Activated naive CD8-positive, alpha-beta T cell treated with anti-CD3 and anti-CD28 coated beads, Interleukin-2, amount 50 U/mL, for 16 hours (primary cell): ENCODE measurements around the gene FAM72C.
"Not testable (repeated sequence)": the region's sequence is repeated elsewhere in the genome, so short reads cannot be mapped to it uniquely, and the experiment has no call there.

Experiments
- DNase-seq: peaks from one replicate; pipeline ENCODE4 v3.0.0-alpha.2; 2020; ENCODE audit warnings: low read depth, low spot score

FAM72C gene

DNA sequence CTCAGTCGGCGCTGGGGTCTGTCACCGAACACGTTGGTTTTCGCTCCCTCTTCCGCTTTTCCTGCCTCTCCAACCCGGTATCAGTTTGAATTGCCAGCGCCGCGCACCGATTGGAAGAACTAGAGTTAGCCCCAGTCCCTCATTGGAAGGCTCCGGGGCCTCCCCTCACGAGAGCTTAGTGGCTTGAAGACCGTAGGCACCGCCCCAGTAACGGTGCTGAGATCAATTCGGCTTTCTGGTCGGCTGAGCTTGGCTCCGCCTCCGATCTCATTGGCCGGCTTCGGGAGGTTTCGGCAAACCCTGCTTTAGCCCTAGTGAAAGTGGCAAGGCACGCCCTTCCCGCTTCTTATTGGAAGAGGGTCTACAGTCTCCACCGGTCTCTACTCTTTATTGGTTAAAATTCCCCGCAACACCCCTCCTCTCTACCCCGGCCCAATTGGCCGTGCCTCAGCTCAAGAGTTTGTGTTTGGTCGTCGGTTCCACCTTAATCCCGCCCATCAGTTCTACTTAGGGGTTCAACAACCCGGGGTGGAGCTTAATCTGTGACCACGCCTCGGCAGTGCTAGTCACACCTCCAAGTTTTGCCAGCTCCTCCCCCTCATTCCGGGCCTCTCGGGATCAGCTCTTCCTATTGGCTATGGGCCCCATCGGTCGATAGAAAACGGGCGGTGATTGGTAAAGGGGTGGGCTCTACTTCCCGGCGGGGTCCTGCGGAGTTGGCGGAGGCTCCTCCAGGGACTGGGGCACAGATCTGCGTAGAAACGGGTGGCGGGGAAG, at the start of gene FAM72C:
TSS of gene FAM72C (minus strand) at position 63 of the 777 bp plus-strand sequence. CDS start 845 bp downstream, outside the sequence.
- not testable (repeated sequence) for DNase-seq

DNA sequence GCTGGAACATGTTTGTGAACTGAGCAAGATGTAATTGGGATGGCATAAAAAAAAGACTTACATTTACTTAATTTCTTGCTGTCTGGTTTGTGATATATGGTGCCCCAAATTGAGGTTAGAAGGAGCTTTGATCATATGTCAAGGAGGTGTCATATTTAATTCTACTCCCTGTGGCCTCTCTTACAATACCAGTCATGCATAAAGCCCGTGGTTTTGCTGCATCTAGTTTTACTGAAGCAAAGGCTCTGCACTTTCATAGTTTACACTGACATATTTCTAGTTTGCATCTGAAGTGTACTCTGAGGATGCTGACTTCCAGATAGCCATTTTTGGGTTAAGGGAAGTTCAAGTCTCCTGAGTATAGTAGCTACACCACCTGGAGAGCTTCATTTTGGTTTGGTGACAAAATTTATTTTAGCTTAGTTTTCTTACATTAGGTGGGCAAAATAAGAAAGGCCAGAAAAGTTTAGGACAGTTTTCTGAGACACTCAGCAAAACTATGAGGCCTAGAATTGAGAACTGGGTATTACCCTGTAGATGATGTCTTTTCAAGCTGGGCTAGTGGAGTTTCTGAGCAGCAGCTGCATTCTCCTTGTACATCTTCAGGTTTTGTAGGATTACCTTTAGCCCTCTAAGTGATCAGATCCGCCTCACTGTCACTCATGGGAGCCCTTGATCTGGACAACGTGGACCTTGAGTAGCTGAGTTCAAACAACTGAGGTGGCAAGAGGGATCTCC, 48.4 kb upstream of the FAM72C start:
- DNase-seq: not testable (repeated sequence)

DNA sequence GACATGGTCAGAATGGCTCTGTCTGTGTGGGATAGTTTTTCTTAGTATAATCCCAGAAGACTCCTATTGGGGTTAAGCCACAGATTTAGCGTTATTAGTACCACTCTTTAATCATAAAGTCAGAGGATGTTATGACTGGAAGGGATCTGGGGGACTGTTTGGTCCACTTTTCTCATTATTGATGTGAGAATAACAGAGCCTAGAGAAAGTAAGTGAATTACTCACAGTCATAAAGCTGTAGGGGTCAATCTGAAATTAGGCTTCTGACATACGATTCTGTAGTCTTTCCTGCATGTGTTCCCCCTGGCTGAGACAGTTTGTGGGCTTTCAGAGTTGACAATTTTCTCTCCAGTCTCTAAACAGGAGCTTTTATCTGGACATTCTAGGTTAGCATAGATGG, 47.3 kb upstream of the FAM72C start:
- DNase-seq: not testable (repeated sequence)

DNA sequence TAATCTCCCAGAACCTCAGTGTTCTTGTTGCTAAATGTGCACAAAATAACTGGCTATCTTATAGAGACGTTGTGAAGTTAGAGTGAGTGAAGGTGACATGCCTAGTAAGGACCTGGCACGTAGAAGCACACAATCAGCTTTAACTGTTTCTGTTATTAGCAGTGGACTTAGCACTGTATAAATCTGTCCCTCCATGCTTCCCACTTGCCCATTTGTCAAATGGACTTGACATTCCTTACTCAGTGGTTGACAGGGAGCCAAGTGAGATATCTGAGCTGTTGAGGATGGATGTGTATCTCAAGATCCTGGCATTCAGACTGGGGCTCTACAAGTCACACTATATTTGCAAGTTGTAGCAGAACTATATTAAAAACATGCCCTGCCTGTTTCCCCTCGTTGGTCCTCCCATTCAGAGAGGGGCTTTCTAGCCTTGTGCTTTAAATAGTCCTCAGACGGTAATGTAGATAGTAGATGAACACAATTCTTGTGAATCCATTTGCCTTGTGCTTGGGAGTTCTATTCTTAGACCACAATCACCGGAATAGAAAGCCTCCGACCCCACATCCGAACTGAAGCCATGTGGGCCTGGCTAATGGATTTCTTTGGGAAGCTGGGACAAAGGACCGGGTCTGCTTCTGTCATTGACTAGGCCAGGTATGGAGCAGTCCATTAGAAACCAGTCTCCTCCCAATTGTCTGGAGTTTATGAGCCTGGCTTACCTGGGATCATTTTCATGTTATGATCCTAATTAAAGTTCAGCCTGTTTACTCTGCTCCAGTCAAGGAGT, 43.6 kb upstream of the FAM72C start:
- DNase-seq: not testable (repeated sequence)

DNA sequence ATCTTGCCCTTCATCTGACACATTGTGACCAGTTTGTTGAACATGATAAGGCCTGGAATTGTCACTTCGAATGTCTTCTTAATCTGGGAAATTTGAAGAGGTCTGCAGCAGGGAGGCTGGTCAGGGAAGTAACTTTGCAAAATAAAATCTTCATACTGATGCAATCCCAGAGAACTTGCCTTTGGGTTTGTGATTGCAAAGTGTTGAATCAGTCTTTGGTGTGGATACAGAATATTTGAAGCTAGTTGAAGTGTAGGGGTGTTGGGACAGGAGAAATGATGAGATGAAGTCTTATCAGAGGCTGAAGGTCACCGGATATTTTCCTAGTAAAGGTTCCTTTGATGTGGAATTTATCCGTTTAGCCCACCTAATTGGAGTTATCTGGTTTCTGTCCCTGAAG, 42.7 kb upstream of the FAM72C start:
- not testable (repeated sequence) for DNase-seq

DNA sequence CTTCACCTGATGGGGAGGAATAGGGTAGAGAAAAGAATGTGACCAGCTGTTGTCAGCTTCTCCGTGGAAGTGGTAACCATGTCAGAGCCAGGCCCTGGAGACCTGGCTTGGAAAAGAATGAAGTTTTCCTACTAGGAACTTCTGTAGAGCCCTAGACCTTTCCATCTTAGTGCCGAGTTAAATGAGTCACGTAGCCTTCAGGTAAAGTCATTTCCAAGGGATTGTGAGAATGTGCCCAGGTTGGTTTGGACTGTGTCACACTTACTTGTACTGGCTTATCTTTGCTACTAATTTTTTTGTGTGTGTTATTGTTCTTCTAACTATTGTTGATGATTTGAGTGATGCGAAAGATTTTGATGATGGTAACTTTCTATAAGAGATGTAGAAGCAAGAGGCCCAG, 42.3 kb upstream of the FAM72C start:
- not testable (repeated sequence) for DNase-seq

DNA sequence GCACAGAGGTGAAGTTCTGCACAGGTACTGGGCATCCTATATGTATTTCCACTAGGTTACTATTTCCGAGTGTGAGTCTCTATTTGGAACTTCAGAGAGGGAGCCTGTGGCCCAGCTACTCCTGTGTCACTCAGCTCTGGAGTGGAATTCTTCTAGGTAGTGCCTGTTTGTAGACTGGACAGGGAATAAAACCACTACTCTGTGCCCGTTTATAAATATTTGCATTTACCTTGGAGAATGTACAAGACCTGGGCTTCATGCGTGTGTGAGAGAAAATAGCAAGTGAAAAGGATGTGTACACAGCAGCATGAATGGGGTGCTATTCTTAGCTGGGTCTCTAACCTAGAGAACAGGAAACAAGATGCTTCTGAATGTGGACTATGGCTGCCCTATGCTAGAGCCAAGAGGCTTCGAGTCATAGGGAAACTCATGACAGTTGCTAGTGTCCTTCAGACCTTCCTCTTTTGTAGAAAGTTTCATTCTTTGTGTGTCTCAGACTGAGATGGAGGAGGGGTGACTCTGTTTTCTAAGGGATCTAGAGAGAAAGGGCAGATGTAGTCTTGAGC, 40.5 kb upstream of the FAM72C start:
- DNase-seq: not testable (repeated sequence)

DNA sequence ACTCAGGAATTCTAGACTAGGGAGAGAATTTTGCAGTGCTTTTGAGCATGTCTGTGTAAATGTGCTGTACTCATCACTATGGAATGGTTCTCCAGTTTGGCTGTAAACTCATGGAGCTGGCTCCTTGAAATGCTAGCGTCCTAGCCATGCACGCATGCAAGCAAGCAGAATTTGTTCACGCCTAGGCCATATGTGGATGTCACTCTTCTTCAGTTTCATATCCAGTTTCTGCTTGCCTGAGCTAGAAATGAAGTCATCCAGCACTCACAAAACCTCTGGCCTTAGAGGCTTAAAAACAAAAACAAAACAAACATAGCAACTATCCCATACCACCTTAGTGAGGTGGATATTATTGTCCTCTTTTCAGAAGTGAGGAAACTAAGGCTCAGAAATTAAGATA, 37.6 kb upstream of the FAM72C start:
- DNase-seq: not testable (repeated sequence)

DNA sequence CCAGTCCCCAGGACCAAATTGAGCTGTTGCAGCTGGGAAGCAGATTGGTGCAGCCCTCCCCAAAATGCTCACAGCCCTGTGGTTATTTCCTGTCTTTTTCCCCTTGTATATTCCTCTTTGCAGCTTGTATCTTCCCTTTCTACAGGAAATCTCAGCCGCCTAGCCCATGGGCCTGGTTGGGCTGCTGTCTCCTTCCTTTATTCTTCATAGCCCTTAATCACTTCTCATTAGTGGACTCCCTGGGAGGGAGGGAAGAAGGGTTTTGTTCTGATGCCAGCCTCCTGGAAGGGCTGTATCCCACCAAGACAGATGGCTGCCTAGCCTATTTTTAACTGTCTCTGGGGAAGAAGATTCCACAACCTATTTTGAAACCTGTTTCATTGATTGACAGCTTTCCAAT, 32.5 kb upstream of the FAM72C start:
- DNase-seq: not testable (repeated sequence)

DNA sequence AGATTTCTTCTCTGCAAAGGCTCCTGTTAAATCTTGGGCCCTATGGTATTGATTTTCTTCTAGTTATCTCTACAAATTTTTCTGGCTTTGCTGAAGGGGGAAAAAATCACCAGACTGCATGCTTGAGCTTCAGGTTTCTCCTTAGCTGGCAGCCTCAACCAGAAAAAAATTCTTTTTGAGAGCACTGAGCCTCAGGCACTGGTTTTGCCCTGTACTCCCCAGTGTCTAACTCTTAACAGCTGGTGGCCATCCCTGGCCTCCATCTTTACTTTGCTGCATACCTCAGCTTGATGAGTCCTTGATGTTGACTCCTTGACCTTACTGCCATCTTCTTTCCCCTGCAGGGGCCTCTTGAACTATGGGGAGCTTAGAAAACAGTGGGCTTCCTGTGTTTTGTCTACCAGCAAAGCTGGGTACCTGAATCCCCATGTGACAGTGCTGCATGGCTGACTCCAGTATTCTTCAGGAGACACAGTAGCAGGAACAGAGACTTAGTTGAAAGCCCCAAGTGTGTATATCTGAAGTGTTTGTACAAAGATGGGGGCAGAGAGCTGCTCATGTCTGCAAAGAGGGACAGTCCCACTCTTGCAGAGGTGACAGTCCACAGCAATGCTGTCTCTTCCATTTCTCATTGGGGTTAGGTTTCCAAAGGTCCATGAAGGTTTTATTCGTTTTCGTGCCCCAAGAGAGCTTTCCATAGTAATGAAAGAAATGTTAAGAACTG, 31.7 kb upstream of the FAM72C start:
- DNase-seq: not testable (repeated sequence)

DNA sequence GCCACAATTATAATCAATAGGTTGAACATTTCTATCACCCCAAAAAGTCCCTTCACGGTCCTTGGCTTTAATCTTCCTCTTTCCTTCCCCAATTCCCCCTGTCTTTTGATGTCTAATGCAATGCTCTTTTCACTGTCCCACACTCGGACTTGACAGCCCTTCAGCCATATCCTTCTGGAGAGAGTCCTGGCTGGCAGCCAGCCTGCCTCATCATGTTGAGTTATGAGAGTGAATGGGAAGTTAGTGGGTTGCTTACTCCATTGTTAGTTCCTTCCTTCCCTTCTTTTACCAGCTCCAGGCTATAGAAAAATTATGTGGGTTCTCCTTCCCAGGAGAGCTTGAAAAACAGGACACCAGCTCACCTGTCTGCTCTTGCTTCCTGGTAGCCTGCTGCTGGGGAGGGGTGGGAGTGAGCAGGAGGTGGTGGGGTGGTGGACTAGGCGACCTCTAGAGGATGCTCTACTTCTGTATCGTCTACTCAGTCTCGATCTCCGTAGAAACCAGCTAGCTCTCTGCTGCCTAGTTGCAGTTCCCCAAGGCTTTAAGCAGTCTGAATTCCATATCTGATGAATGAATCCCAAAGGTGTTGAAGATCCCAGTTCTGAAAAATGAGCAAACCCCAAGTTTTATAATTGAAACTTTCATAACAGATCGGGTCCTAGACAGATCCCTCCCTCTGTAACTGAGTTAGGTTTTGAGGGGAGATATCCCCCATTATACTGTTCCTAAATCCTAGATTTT, 30.5 kb upstream of the FAM72C start:
- not testable (repeated sequence) for DNase-seq

DNA sequence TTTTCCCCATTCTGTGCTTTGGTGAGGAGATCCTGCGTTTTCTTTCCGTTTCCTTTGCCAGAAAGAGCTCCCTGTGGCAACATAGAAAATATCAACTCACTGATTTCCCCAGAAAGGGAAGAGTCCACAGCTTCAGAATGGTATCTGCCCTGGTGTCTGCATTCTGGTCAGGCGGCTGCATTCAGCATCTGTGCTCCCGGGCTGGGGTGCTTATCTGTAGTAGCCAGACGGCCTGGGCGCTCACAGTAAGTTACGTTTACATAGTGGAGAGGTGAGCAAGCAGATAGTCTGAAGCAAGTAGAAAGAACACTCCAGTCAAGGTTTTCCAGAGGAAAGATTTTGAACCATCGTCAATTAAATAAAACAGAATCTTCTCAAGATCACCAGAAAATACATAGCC, 29.3 kb upstream of the FAM72C start:
- not testable (repeated sequence) for DNase-seq

DNA sequence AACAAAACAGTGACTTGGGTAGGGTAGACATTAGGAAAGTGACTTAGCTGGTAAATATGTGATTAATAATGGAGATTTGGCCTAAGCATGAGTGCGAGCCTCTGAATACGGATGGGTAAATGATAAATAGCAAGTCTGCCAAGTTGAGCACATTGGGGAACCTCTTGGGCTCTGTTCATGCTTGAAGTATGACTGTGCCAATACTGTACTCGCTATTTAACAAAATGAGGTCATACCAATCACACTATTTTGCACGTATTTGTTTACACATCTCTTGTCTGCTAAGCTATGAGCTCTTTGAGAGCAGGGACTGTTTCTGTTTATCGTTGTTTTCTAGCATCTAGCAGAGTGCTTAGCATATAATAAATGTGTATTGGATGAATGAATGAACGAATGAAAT, 24.2 kb upstream of the FAM72C start:
- not testable (repeated sequence) for DNase-seq

DNA sequence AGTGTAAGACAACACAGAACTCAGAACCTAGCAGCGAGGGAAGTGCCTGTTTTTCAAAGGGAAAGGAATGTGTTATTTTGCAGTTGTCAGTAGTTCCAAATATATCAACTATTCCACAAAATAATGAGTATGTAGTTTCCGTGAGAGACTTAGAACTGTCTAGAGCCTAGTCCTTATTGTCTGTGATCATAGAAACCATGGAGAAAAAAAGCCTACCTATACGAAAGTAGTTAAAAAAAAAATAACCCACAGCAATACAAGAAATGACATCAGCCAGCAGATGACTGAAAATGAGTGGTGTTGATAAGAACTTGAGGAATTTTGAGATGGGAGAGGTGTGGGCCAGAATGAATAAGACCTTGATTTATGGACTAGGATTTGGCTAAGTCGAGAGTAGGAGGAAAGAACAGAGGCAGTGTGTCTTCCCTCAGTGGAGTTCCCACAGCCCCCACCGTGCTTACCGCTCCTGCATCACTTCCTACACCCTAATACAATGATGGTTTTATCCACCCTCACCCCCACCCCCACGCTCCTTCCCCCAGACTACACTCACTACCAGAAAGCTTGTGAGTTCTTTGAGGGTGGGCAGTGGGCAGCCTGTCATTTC, 21.6 kb upstream of the FAM72C start:
- not testable (repeated sequence) for DNase-seq

DNA sequence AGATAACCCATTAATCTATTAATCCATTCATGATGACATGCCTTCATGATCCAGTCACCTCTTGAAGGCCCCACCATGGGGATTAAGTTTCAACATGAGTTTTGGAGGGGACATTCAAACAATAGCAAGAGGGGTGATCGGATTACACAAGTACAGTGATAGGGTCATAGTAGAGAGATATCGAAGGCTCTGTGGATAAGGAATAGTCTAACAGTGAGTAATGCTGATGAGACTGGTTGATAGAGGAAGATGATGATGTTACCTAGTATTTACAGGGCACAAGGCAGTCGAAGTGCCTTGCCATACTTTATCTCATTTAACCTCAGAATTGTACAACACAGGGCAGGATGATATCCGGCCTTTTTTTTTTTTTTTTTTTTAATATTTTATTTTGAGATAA, 18.9 kb upstream of the FAM72C start:
- not testable (repeated sequence) for DNase-seq

DNA sequence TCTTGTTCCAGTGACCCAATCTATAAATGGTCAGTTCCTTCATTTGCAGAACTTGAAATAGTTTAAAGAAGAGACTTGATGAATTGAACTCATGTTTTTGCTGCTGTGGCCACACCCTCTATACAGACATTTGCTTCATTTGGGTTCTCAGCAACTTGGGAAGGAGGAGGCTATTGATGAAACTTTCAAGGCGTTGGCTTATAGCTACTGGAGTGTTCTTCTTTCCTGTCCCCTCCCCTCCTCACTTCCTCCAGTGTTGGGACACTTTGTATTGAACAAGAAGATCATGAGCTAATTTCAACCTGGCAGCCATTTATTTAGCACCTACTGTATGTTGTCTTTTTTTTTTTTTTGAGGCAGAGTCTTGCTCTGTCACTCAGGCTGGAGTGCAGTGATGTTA, 17.9 kb upstream of the FAM72C start:
- DNase-seq: not testable (repeated sequence)

DNA sequence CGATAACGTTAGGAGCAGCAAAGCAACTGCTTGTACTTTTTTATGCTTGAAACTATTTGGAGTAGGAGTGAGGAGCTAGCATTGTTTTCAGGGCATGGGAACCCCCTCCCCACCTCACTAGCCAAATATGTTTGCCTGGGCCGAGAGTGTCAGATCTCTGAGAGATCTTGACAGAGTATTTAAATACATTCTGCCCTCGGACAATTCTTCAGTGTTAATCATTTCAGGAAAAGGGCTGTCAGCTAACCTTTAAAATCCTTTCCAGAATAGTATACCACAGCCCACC, 17.6 kb upstream of the FAM72C start:
- DNase-seq: not testable (repeated sequence)

DNA sequence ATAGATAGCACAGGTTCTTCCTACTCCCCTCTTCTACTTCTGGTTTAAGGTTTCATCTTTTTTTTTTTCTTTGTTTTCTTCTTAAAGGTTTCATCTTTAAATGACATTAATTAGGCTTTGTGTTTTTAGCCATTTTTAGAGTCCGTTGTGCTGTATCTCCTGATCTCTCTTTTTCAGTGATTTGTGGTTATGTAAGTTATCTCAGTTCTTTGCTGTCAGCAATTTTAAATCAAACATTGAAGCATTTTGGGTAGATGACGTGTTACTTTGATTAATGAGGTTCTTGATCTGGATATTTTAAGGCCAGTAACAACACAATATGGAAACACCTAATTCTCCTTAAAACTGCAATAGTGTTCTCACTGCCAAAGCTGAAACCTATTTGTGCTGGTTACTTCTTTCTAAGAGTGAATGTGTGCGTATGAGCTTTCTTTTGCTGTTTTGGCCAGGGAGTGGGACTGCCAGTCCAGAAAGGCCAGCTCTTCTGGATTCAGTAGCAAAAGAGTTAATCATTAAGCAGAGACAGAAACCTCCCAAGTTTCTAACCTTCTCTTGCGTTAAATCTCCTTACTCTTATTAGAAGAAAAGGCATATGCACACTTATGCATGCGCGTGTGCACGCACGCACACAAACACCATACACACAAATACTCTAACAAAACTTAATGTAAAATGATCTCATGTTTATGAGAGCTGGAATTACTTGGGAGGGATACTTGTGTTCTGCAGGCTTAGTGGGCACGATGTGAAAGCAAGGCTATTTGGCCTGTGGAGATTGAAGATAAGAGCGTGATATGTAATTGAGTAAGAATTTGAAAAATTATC, 17.0 kb upstream of the FAM72C start:
- DNase-seq: not testable (repeated sequence)

DNA sequence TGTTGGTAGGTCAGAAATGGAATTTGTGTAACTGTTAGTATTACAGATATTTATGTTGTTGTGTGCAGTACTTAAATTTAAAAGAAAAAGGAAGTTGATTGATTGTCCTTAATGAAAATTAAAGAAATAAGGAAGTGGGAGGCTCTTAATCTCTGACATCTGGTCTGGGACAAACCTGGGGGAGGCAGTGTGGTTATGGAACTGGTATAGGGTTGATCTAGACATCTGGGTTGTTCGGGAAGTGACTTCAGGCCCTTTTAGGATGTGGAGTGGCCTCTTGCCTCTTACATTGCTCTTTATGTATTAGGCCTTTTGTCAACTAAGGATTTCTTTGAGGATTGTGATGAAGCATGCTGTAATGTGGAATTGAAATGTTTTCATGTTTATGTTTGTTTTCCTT, 16.1 kb upstream of the FAM72C start:
- DNase-seq: not testable (repeated sequence)
